CD4-positive, alpha-beta T cell (primary cell): ENCODE measurements around the gene TCHP. TPM values are rescaled to one million over a fixed set of nuclear protein-coding genes. Genes with fewer than 3 reads are reported as not detected.

Experiments
- ATAC-seq: fragments of 200-7000 bp; cut with Tn5 transposase; one replicate; pipeline ENCODE4 v1.10.0; 2022; ENCODE audit warnings: mild to moderate bottlenecking; ENCODE audit not compliant: poor library complexity
- CTCF ChIA-PET: fragments of 350-600 bp; sonication (Branson Sonifier 250); formaldehyde crosslinking; loops from one replicate; lab custom pipeline; 2021; ENCODE audit warnings: antibody characterized with exemption, inconsistent platforms; lab: Charles Lee
- POLR2A ChIA-PET: fragments of 350-600 bp; sonication (Branson Sonifier 250); formaldehyde crosslinking; loops from one replicate; lab custom pipeline; 2021; ENCODE audit warnings: antibody characterized with exemption, inconsistent platforms; lab: Charles Lee
- DNase-seq, 14 experiments: peaks; one replicate each; pipeline ENCODE4 v3.0.0-alpha.2; 2013 to 2020; ENCODE audit warnings: mixed read lengths in 2 of 14
- H3K27ac ChIP-seq, 2 donors: one replicate each; pipeline versions ENCODE4 v1.5.1 to v1.7.0; 2013; ENCODE audit warnings: low read length in 2 of 2, low read depth in 1 of 2, mild to moderate bottlenecking in 1 of 2
- H3K27me3 ChIP-seq, 2 experiments: 1 replicate in 1 of 2; 2 replicates in 1 of 2; pipeline versions ENCODE4 v1.6.1 to v1.7.0; 2013; ENCODE audit warnings: low read length in 2 of 2, control low read depth in 1 of 2, mild to moderate bottlenecking in 1 of 2, moderate library complexity in 1 of 2; ENCODE audit not compliant: insufficient read depth in 2 of 2, control insufficient read depth in 1 of 2
- H3K36me3 ChIP-seq: one replicate; pipeline ENCODE4 v1.6.1; 2013; ENCODE audit warnings: low read length, control low read depth; ENCODE audit not compliant: insufficient read depth
- H3K4me1 ChIP-seq: one replicate; pipeline ENCODE4 v1.6.1; 2013; ENCODE audit warnings: low read length, control low read depth; ENCODE audit not compliant: insufficient read depth
- H3K4me3 ChIP-seq: one replicate; pipeline ENCODE4 v1.5.1; 2013; ENCODE audit warnings: mild to moderate bottlenecking, low read length, moderate library complexity
- H3K9me3 ChIP-seq, 2 experiments: 1 replicate in 1 of 2; 2 replicates in 1 of 2; pipeline versions ENCODE4 v1.6.1 to v1.7.0; 2013; ENCODE audit warnings: low read length in 2 of 2, mild to moderate bottlenecking in 2 of 2, control low read depth in 1 of 2, moderate library complexity in 1 of 2; ENCODE audit not compliant: control insufficient read depth in 1 of 2, insufficient read depth in 1 of 2
- H3K27ac Mint-ChIP-seq: one replicate; pipeline ENCODE4 v1.8.0; 2020; ENCODE audit warnings: mixed read lengths
- H3K27me3 Mint-ChIP-seq: one replicate; pipeline ENCODE4 v1.8.0; 2021; ENCODE audit warnings: mixed read lengths
- H3K36me3 Mint-ChIP-seq: one replicate; pipeline ENCODE4 v1.8.0; 2021; ENCODE audit warnings: low read depth, mixed read lengths
- H3K4me1 Mint-ChIP-seq: one replicate; pipeline ENCODE4 v1.8.0; 2021; ENCODE audit warnings: low read depth, mixed read lengths
- H3K4me3 Mint-ChIP-seq: one replicate; pipeline ENCODE4 v1.8.0; 2020; ENCODE audit warnings: mild to moderate bottlenecking, mixed read lengths
- H3K9me3 Mint-ChIP-seq: one replicate; pipeline ENCODE4 v1.8.0; 2020; ENCODE audit warnings: mixed read lengths
- intact Hi-C, 2 experiments: fragments of 100-400 bp; cut with DNase I in 1 of 2; cut with micrococcal nuclease in 1 of 2; formaldehyde crosslinking; loops; one replicate each; pipeline versions ENCODE4 v1.15.1 to v1.9.0; 2023 to 2025; cut with DNase I, micrococcal nuclease
- total RNA-seq, 174 experiments: library from RNA in 2 of 174; stranded (reverse) in 2 of 174; gene quantifications; one replicate each; pipeline ENCODE4 v1.2.3 and lab custom pipeline; 2021 to 2026
- TF ChIP-seq, protein P1 (sequence below): fragments of 200-600 bp; IDR thresholded peaks from one replicate; pipeline ENCODE4 v1.8.0; 2022; ENCODE audit warnings: antibody characterized with exemption, mild to moderate bottlenecking

Gene TCHP
- total RNA-seq, 2 experiments from 2014 or later, result 13.2 to 13.6 TPM

DNA sequence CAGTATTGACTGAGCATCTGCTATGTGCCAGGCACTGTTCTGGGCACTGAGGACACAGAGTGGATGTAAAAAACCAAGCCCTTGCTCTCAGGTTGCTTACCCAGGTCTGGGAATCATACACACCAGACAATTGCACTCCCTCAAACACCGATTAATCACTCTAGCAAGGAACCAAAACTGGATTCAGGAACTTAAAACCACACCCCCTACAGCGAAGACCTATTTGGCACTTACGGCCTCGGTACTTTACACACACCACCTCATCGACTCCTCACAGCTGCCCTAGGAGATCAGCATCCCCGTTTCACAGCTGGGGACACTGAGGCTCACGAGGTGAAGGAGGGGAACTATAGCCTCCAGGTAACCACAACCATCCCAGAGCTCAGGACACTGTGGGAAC is 21.3 kb upstream of the TCHP start:
- intact Hi-C loops, result loop anchor here in 1 of 2 experiments (2.0 to 5.0 kb wide), 3 partner anchors 24 to 404 kb away; partner anchors contain the start of gene ATP2A2
- Histone ChIP-seq H3K27ac (no peak overlapping the region), H3K36me3 (no peaks in the 10 kb centered on the region), H3K9me3 (no peaks in the 10 kb centered on the region), H3K4me1 (peaks cover 35% of the 10 kb centered on the region), H3K27me3 (no peaks in the 10 kb centered on the region), H3K4me3 (peak overlapping the region; percentile 98)
- peak overlapping the region; percentile 92 for H3K4me3 Mint-ChIP-seq
- ChIA-PET POLR2A (no interaction called here), CTCF (interaction anchor here (0.7 to 2.8 kb wide), 2 partner anchors 33 to 552 kb away, joined by 3 to 9 read pairs; no protein-coding TSS in a partner anchor)
- TF ChIP-seq, protein P1, sequence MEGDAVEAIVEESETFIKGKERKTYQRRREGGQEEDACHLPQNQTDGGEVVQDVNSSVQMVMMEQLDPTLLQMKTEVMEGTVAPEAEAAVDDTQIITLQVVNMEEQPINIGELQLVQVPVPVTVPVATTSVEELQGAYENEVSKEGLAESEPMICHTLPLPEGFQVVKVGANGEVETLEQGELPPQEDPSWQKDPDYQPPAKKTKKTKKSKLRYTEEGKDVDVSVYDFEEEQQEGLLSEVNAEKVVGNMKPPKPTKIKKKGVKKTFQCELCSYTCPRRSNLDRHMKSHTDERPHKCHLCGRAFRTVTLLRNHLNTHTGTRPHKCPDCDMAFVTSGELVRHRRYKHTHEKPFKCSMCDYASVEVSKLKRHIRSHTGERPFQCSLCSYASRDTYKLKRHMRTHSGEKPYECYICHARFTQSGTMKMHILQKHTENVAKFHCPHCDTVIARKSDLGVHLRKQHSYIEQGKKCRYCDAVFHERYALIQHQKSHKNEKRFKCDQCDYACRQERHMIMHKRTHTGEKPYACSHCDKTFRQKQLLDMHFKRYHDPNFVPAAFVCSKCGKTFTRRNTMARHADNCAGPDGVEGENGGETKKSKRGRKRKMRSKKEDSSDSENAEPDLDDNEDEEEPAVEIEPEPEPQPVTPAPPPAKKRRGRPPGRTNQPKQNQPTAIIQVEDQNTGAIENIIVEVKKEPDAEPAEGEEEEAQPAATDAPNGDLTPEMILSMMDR, result no peak
- no peaks in the 10 kb centered on the region for H3K9me3 Mint-ChIP-seq
- H3K4me1 Mint-ChIP-seq, result peaks cover 68% of the 10 kb centered on the region
- DNase-seq (peak in 2 of 14 experiments; percentile 40 to 41), ATAC-seq (no peak)
- peaks cover 12% of the 10 kb centered on the region for H3K36me3 Mint-ChIP-seq
- peak overlapping the region; percentile 62 for H3K27ac Mint-ChIP-seq
- no peaks in the 10 kb centered on the region for H3K27me3 Mint-ChIP-seq

DNA sequence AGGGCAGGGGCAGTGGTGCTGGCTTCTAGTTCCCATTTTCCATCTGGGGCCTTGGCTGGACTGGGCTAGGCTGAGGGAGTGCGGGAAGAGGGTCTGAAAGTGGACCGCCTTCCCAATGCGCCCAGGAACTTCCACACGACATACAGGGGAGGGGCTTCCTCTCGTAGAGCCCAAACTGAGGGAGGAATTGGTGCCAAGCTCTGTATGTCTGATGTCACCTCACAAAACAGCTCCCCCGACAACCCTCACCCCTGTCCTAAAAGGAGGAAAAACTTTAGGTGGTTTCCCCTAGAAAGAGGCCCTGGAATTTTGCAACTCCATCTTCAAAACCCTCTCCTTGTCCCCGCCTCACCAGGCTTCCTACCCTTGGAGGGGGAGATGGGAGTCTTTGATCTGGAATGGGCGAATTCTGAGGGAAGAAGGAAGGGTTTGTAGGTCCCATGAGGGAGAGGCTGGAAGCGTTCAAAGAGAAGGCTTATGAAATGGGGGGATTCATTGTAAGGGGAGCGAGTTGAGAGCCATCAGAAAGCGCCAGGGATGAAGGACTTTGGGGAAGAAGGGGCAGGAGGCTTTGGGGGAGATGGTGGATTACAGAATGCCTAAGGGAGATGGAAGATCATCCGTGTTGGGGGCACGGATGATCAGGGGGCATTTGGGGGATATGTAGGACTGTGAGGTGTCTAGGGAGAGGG is 20.6 kb upstream of the TCHP start:
- Histone ChIP-seq H3K27me3 (no peaks in the 10 kb centered on the region), H3K9me3 (no peaks in the 10 kb centered on the region), H3K4me1 (peaks cover 35% of the 10 kb centered on the region), H3K4me3 (peak overlapping the region; percentile 98), H3K27ac (peak overlapping the region; percentile 81 to 85), H3K36me3 (no peaks in the 10 kb centered on the region)
- peak overlapping the region; percentile 83 for H3K27ac Mint-ChIP-seq
- peaks cover 8% of the 10 kb centered on the region for H3K36me3 Mint-ChIP-seq
- DNase-seq, result peak in 4 of 14 experiments; percentile 8 to 49 (median 34)
- H3K27me3 Mint-ChIP-seq, result no peaks in the 10 kb centered on the region
- POLR2A ChIA-PET, result no interaction called here
- no peaks in the 10 kb centered on the region for H3K9me3 Mint-ChIP-seq
- CTCF ChIA-PET, result interaction anchor here (2.8 kb wide), 1 partner anchor 34 kb away, joined by 9 read pairs; no protein-coding TSS in a partner anchor
- H3K4me3 Mint-ChIP-seq, result peak overlapping the region; percentile 92
- TF ChIP-seq, protein P1, result no peak
- H3K4me1 Mint-ChIP-seq, result peaks cover 62% of the 10 kb centered on the region
- ATAC-seq, result no peak
- intact Hi-C loops, result loop anchor here (1.0 to 10.0 kb wide), 9 partner anchors 25 to 451 kb away; partner anchors contain the start of genes ANKRD13A (in 1 of the 2), ATP2A2 (in 1 of the 2), GIT2 (in 1 of the 2) and KCTD10 (in 1 of the 2)

DNA sequence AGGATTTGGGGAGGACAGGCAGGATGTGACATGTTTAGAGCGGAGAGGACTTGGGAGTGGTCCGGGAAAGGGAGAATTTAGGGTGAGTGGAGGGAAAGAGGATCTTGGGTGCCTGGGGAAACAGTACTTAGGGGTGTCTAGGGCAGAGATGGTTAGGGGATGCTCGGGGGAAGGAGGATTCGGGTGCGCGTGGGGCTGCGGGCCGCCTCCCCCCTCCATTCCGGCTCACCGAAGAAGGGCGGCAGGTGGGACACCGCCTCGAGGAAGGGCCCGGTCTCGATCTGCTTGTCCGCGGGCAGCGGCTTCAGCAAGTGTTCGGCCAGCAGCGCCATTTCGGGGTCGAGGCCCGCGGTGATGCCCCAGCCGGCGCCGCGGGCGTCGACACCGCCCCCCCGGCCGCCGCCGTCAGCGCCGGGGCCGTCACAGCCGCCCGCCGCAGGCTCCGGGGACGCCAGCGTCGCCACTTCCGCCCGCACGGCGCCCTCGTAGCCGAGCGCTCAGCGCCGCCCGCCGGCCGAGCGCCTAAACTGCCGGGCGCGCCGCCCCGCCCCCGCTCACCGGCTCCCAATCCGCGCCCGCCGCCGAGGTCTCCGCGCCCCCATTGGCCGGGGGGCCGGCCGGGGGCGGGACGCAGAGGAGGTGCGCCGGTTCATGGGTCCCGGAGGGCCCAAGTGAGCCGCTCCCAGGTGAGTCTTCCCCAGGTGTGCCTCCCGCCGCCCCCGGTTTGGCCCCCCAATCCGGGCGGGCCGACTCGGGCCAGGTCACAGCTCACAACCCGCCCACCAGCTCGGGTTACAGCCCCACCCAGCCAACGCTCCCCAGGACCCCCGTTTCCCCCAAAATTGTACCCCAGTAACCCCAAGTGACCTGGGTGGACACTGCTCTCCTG is 19.8 kb upstream of the TCHP start, which contains the start of gene GLTP:
TSS of gene GLTP (minus strand) at position 499 of the 889 bp plus-strand sequence. CDS start at position 332, 167 bp downstream.
- peak within 1 kb of the TSS; percentile 87 for H3K27ac Mint-ChIP-seq
- DNase-seq (peak; percentile 78 to 97 (median 88)), ATAC-seq (peak; percentile 96)
- Histone ChIP-seq H3K27me3 (no peaks in the 10 kb centered on the region), H3K27ac (peak within 1 kb of the TSS; percentile 81 to 85), H3K36me3 (no peaks in the 10 kb centered on the region), H3K4me1 (peaks cover 35% of the 10 kb centered on the region), H3K9me3 (no peaks in the 10 kb centered on the region), H3K4me3 (peak within 1 kb of the TSS; percentile 98)
- ChIA-PET POLR2A (interaction anchor here (1.7 kb wide), 1 partner anchor 21 kb away, joined by 8 read pairs; the partner anchor contains the start of gene TCHP), CTCF (interaction anchor here (1.5 to 2.8 kb wide), 2 partner anchors 20 to 35 kb away, joined by 6 to 9 read pairs; partner anchors contain the start of gene TCHP)
- peaks cover 54% of the 10 kb centered on the region for H3K4me1 Mint-ChIP-seq
- H3K9me3 Mint-ChIP-seq, result no peaks in the 10 kb centered on the region
- peaks cover 1% of the 10 kb centered on the region for H3K36me3 Mint-ChIP-seq
- H3K27me3 Mint-ChIP-seq, result no peaks in the 10 kb centered on the region
- TF ChIP-seq, protein P1, result no peak
- H3K4me3 Mint-ChIP-seq, result peak within 1 kb of the TSS; percentile 92
- intact Hi-C loops, result loop anchor here (1.0 to 10.0 kb wide), 6 partner anchors 27 to 451 kb away; partner anchors contain the start of genes ANKRD13A (in 1 of the 2), GIT2 (in 1 of the 2), KCTD10 (in 1 of the 2) and UBE3B (in 1 of the 2)
